ENCODE measurements around the gene TMEM143. TPM values are rescaled to one million over a fixed set of nuclear protein-coding genes. Genes with fewer than 3 reads are reported as not detected.

The TMEM143 gene
- total RNA-seq, 1 experiment from 2014 or later = 15.2 TPM

- no peaks in the 10 kb centered on the region for H3K27me3 Mint-ChIP-seq (ENCODE audit: low read depth)
- no peak overlapping the region for H3K27ac ChIP-seq (ENCODE audit: insufficient read length, low read depth, low read length)
- H3K79me2 ChIP-seq (ENCODE audit: insufficient read depth, low read length) = no peaks in the 10 kb centered on the region
- H2BK5ac ChIP-seq (ENCODE audit: insufficient read length, low read length) = no peak overlapping the region
- H3K18ac ChIP-seq (ENCODE audit: insufficient read length, low read depth, low read length) = no peak overlapping the region
- H3K14ac ChIP-seq (ENCODE audit: insufficient read depth, low read length) = no peak overlapping the region
- no peak overlapping the region for H4K5ac ChIP-seq (ENCODE audit: insufficient read length, low read depth, low read length)
- H3K36me3 Mint-ChIP-seq (ENCODE audit: insufficient read depth in 1 of 3, low read depth in 3 of 3) = peaks cover 0 to 14% (median 4%) of the 10 kb centered on the region in 3 experiments; a peak in 5 of 7 replicates
- H4K20me1 ChIP-seq (ENCODE audit: control insufficient read depth, insufficient read depth, insufficient read length) = no peaks in the 10 kb centered on the region
- H2AFZ ChIP-seq (ENCODE audit: low read length) = no peak overlapping the region
- no peak overlapping the region for H3K4ac ChIP-seq (ENCODE audit: low read depth, low read length)
- H2AK5ac ChIP-seq (ENCODE audit: insufficient read length, low read length) = no peak overlapping the region
- H3K9ac ChIP-seq (ENCODE audit: extremely low read depth, insufficient read length, low read length) = no peak overlapping the region
- no peak overlapping the region for H2BK20ac ChIP-seq (ENCODE audit: low read depth, low read length, poor library complexity, severe bottlenecking)
- H2BK12ac ChIP-seq (ENCODE audit: insufficient read length, low read depth, low read length) = no peak overlapping the region
- no peaks in the 10 kb centered on the region for H3K4me1 ChIP-seq (ENCODE audit: insufficient read depth, low read length)
- H2BK120ac ChIP-seq (ENCODE audit: low read depth, low read length, poor library complexity, severe bottlenecking) = no peak overlapping the region
- no peaks in the 10 kb centered on the region for H3K27me3 ChIP-seq (ENCODE audit: insufficient read depth, low read length)
- no peak overlapping the region for H3K4me3 Mint-ChIP-seq
- no CpG with 5 or more reads among the region's 15 CpGs for WGBS (ENCODE audit: extremely low coverage, insufficient read length, low lambda C conversion rate)
- H3K79me1 ChIP-seq (ENCODE audit: insufficient read depth, low read depth, low read length, poor library complexity, severe bottlenecking) = no peaks in the 10 kb centered on the region
- no peak overlapping the region for H3K4me2 ChIP-seq (ENCODE audit: insufficient read depth, insufficient read length, low read length)
- TF ChIP-seq CTCF (conservative IDR thresholded peaks at IDR 0.05) = no peak
- H3K56ac ChIP-seq (ENCODE audit: insufficient read length, low read depth, low read length) = no peak overlapping the region
- no peaks in the 10 kb centered on the region for H3K9me3 Mint-ChIP-seq
- peaks cover 5 to 12% of the 10 kb centered on the region in 2 experiments for H3K4me1 Mint-ChIP-seq
- H2BK15ac ChIP-seq (ENCODE audit: low read depth, low read length) = no peak overlapping the region
- no peak overlapping the region for H4K8ac ChIP-seq (replicated peaks; ENCODE audit: insufficient read length, low read depth, low read length)
- H3K9me3 ChIP-seq (ENCODE audit: control insufficient read depth, low read depth, low read length) = no peaks in the 10 kb centered on the region
- DNase-seq = no peak
- H3K27ac Mint-ChIP-seq = peak overlapping the region; percentile 41 to 79 (median 49); a peak in 4 of 7 replicates
- no peaks in the 10 kb centered on the region for H3K23me2 ChIP-seq (ENCODE audit: insufficient read length, low read depth, low read length, poor library complexity, severe bottlenecking)
- no peak overlapping the region for H4K91ac ChIP-seq (ENCODE audit: insufficient read length, low read depth, low read length)
- no peak overlapping the region for H3K23ac ChIP-seq (ENCODE audit: insufficient read length, low read depth, low read length)
- H3T11ph ChIP-seq (ENCODE audit: low read length) = no peak overlapping the region
Observed at GRCh38 chr19:48354332-48354992, 9.3 kb downstream of the TMEM143 start.
